H1 (cell line): ENCODE data around the gene UBE2E2. TPM values are rescaled to one million over a fixed set of nuclear protein-coding genes. Genes with fewer than 3 reads are reported as not detected.

Experiments used
- CTCF ChIA-PET: fragments of 300-600 bp; sonication (Branson Sonifier 250); formaldehyde crosslinking; loops from one replicate; lab custom pipeline; 2021; ENCODE audit not compliant: partially characterized antibody; lab: Charles Lee
- POLR2A ChIA-PET: fragments of 300-600 bp; sonication (Branson Sonifier 250); formaldehyde crosslinking; loops from one replicate; lab custom pipeline; 2021; ENCODE audit warnings: inconsistent platforms; ENCODE audit not compliant: partially characterized antibody; lab: Charles Lee
- DNase-seq, 2 experiments: peaks; one replicate each; pipeline versions ENCODE4 v3.0.0 to v3.0.0-alpha.2; 2010 to 2022; ENCODE audit warnings: low spot score in 2 of 2, low read depth in 1 of 2, mixed read lengths in 1 of 2
- FAIRE-seq: peaks from 2 replicates; lab custom pipeline; 2011; peaks lifted over from hg19 to GRCh38; lab: Jason Lieb, UNC
- H2AFZ ChIP-seq: 2 replicates; pipeline ENCODE4 v1.8.1; 2012; ENCODE audit warnings: low read length, inconsistent platforms
- H2AK5ac ChIP-seq: 2 replicates; pipeline ENCODE4 v1.6.1; 2013; ENCODE audit warnings: low read depth, low read length
- H2BK120ac ChIP-seq: replicated peaks from 2 replicates; pipeline ENCODE3; 2013; ENCODE audit warnings: low read depth, low read length, inconsistent platforms
- H2BK12ac ChIP-seq: 2 replicates; pipeline ENCODE4 v1.6.1; 2013; ENCODE audit warnings: low read depth, low read length
- H2BK15ac ChIP-seq: 2 replicates; pipeline ENCODE4 v1.6.1; 2013; ENCODE audit warnings: low read length
- H2BK20ac ChIP-seq: 2 replicates; pipeline ENCODE4 v1.6.1; 2013; ENCODE audit warnings: low read length
- H2BK5ac ChIP-seq: 2 replicates; pipeline ENCODE4 v1.6.1; 2013; ENCODE audit warnings: low read depth, low read length
- H3K14ac ChIP-seq: 2 replicates; pipeline ENCODE4 v1.6.1; 2013; ENCODE audit warnings: inconsistent platforms; ENCODE audit not compliant: insufficient read length
- H3K18ac ChIP-seq: 2 replicates; pipeline ENCODE4 v1.6.1; 2013; ENCODE audit warnings: low read length; ENCODE audit errors: extremely low read depth
- H3K23ac ChIP-seq: 2 replicates; pipeline ENCODE4 v1.6.1; 2013; ENCODE audit warnings: inconsistent platforms; ENCODE audit not compliant: insufficient read length
- H3K23me2 ChIP-seq: 2 replicates; pipeline ENCODE4 v1.6.1; 2013; ENCODE audit warnings: low read depth, low read length
- H3K27ac ChIP-seq: 2 replicates; pipeline ENCODE4 v1.6.1; 2011; ENCODE audit warnings: low read depth, low read length, inconsistent platforms
- H3K27me3 ChIP-seq, 4 experiments: replicated peaks in 1 of 4; 1 replicate in 1 of 4; 2 replicates in 3 of 4; pipeline versions ENCODE4 v1.6.1 to v1.8.1; 2011 to 2013; ENCODE audit warnings: low read length in 3 of 4, mild to moderate bottlenecking in 3 of 4, inconsistent platforms in 2 of 4, mixed read lengths in 2 of 4, moderate library complexity in 1 of 4; ENCODE audit not compliant: control insufficient read depth in 3 of 4, insufficient read depth in 3 of 4; ENCODE audit errors: extremely low read depth in 1 of 4
- H3K36me3 ChIP-seq, 4 experiments: 2 replicates each; pipeline versions ENCODE4 v1.6.1 to v1.8.1; 2011 to 2013; ENCODE audit warnings: mild to moderate bottlenecking in 4 of 4, low read length in 3 of 4, moderate library complexity in 2 of 4, control low read depth in 1 of 4, inconsistent platforms in 1 of 4; ENCODE audit not compliant: insufficient read depth in 4 of 4, control insufficient read depth in 2 of 4
- H3K4ac ChIP-seq: replicated peaks from 2 replicates; pipeline ENCODE3; 2013; ENCODE audit warnings: low read length, low read depth, mixed read lengths, inconsistent platforms; ENCODE audit not compliant: insufficient read length
- H3K4me1 ChIP-seq, 4 experiments: replicated peaks in 1 of 4; 1 replicate in 1 of 4; 2 replicates in 3 of 4; pipeline versions ENCODE4 v1.6.1 to v1.8.1; 2011 to 2013; ENCODE audit warnings: low read length in 3 of 4, inconsistent platforms in 2 of 4, mixed read lengths in 1 of 4; ENCODE audit not compliant: insufficient read depth in 4 of 4, control insufficient read depth in 3 of 4
- H3K4me2 ChIP-seq, 2 experiments: 2 replicates each; pipeline versions ENCODE4 v1.6.1 to v1.8.1; 2011 to 2013; ENCODE audit warnings: low read depth in 2 of 2, low read length in 2 of 2, control low read depth in 1 of 2, inconsistent platforms in 1 of 2, mild to moderate bottlenecking in 1 of 2; ENCODE audit not compliant: insufficient read depth in 1 of 2
- H3K4me3 ChIP-seq, 4 experiments: fragments of 200-600, 300-600 bp in 1 of 4; sonication (generic), shearing (Covaris generic), sonication (Bioruptor Twin) in 1 of 4; 2 replicates each; pipeline versions ENCODE4 v1.5.1 to v1.8.1; 2011 to 2016; ENCODE audit warnings: low read length in 4 of 4, low read depth in 3 of 4, control low read depth in 2 of 4, inconsistent platforms in 2 of 4, mild to moderate bottlenecking in 2 of 4, mixed read lengths in 1 of 4, moderate library complexity in 1 of 4; ENCODE audit not compliant: insufficient read depth in 2 of 4; ENCODE audit errors: extremely low read depth in 1 of 4
- H3K56ac ChIP-seq: replicated peaks from 2 replicates; pipeline ENCODE3; 2013; ENCODE audit warnings: low read depth, mild to moderate bottlenecking, mixed read lengths, low read length, inconsistent platforms; ENCODE audit not compliant: insufficient read length
- H3K79me1 ChIP-seq: 2 replicates; pipeline ENCODE4 v1.6.1; 2013; ENCODE audit warnings: low read depth, low read length, control low read depth
- H3K79me2 ChIP-seq, 2 experiments: 2 replicates each; pipeline versions ENCODE4 v1.6.1 to v1.8.1; 2012 to 2013; ENCODE audit warnings: low read length in 2 of 2, mild to moderate bottlenecking in 2 of 2, inconsistent platforms in 1 of 2; ENCODE audit not compliant: insufficient read depth in 2 of 2, control insufficient read depth in 1 of 2
- H3K9ac ChIP-seq, 4 experiments: replicated peaks in 1 of 4; 1 replicate in 1 of 4; 2 replicates in 3 of 4; pipeline versions ENCODE4 v1.6.1 to v1.8.1; 2011 to 2013; ENCODE audit warnings: low read depth in 3 of 4, low read length in 3 of 4, control low read depth in 2 of 4, mild to moderate bottlenecking in 2 of 4, moderate library complexity in 2 of 4, inconsistent platforms in 1 of 4; ENCODE audit errors: extremely low read depth in 1 of 4
- H3K9me3 ChIP-seq, 2 experiments: 2 replicates each; pipeline versions ENCODE4 v1.6.1 to v1.8.1; 2012 to 2013; ENCODE audit warnings: mild to moderate bottlenecking in 2 of 2, moderate library complexity in 2 of 2, control low read depth in 1 of 2, inconsistent platforms in 1 of 2, low read depth in 1 of 2, low read length in 1 of 2, mixed read lengths in 1 of 2; ENCODE audit not compliant: insufficient read depth in 2 of 2
- H4K20me1 ChIP-seq, 2 experiments: replicated peaks in 1 of 2; 2 replicates each; pipeline versions ENCODE3 to v1.8.1; 2011 to 2013; ENCODE audit warnings: inconsistent platforms in 2 of 2, low read length in 2 of 2, mild to moderate bottlenecking in 1 of 2; ENCODE audit not compliant: insufficient read depth in 2 of 2, control insufficient read depth in 1 of 2
- H4K5ac ChIP-seq: 2 replicates; pipeline ENCODE4 v1.6.1; 2013; ENCODE audit warnings: low read length, low read depth, mixed read lengths, inconsistent platforms; ENCODE audit not compliant: insufficient read length
- H4K8ac ChIP-seq: 2 replicates; pipeline ENCODE4 v1.8.0; 2013; ENCODE audit warnings: mild to moderate bottlenecking, moderate library complexity, low read length, inconsistent platforms; ENCODE audit not compliant: insufficient read depth; ENCODE audit errors: extremely low read depth
- H4K91ac ChIP-seq: replicated peaks from 2 replicates; pipeline ENCODE3; 2013; ENCODE audit warnings: low read length, mixed read lengths, inconsistent platforms; ENCODE audit not compliant: insufficient read length
- CBX8 ChIP-seq: fragments of 300-800, 300-1000 bp; sonication (generic); IDR thresholded peaks from 2 replicates; pipeline ENCODE4 v1.7.1; 2016; ENCODE audit warnings: low read depth, low read length, borderline replicate concordance
- CTCF ChIP-seq, 3 experiments: IDR thresholded peaks; 1 replicate in 2 of 3; 2 replicates in 1 of 3; pipeline versions ENCODE4 v1.5.1 to v1.6.1; 2011; ENCODE audit warnings: low read length in 3 of 3, mild to moderate bottlenecking in 3 of 3, inconsistent platforms in 2 of 3, low read depth in 1 of 3, moderate library complexity in 1 of 3; ENCODE audit not compliant: insufficient read depth in 1 of 3; ENCODE audit errors: control extremely low read depth in 1 of 3
- EP300 ChIP-seq, 2 experiments: IDR thresholded peaks; 1 replicate in 1 of 2; 2 replicates in 1 of 2; pipeline ENCODE4 v1.6.1; 2011 to 2012; ENCODE audit warnings: low read depth in 2 of 2, low read length in 2 of 2, mild to moderate bottlenecking in 2 of 2, borderline replicate concordance in 1 of 2, inconsistent platforms in 1 of 2, moderate library complexity in 1 of 2
- KDM5A ChIP-seq: fragments of 200-600 bp; IDR thresholded peaks from 2 replicates; pipeline ENCODE4 v1.7.1; 2012; ENCODE audit warnings: mild to moderate bottlenecking, low read length, inconsistent platforms, mixed read lengths
- POLR2AphosphoS5 ChIP-seq: IDR thresholded peaks from 2 replicates; pipeline ENCODE4 v1.6.1; 2011; ENCODE audit warnings: low read depth, low read length
- SIX5 ChIP-seq: IDR thresholded peaks from 2 replicates; pipeline ENCODE4 v1.6.1; 2011; ENCODE audit warnings: mild to moderate bottlenecking, low read depth, low read length
- SP2 ChIP-seq: IDR thresholded peaks from 2 replicates; pipeline ENCODE4 v1.6.1; 2012; ENCODE audit warnings: mild to moderate bottlenecking, low read length, inconsistent platforms
- SP4 ChIP-seq: IDR thresholded peaks from 2 replicates; pipeline ENCODE4 v1.6.1; 2012; ENCODE audit warnings: low read length, inconsistent platforms
- SRF ChIP-seq: IDR thresholded peaks from 2 replicates; pipeline ENCODE4 v1.6.1; 2011; ENCODE audit warnings: mild to moderate bottlenecking, low read depth, low read length, moderate library complexity
- WGBS, 2 experiments: shearing (Covaris generic) in 1 of 2; methylation state at CpG; one replicate each; pipeline versions ENCODE4 v1.1.6 to v1.1.7; 2013 to 2015; ENCODE audit warnings: low lambda C conversion rate in 2 of 2, mixed read lengths in 2 of 2, inconsistent platforms in 1 of 2, low coverage in 1 of 2, missing lambda C conversion rate in 1 of 2; ENCODE audit not compliant: insufficient replicate concordance in 2 of 2, insufficient coverage in 1 of 2, insufficient read length in 1 of 2; ENCODE audit errors: extremely low coverage in 1 of 2, missing lambda C conversion rate in 1 of 2; 5-methylcytosine and 5-hydroxymethylcytosine counted together
- polyA plus RNA-seq, 7 experiments: library from polyadenylated mRNA; depleted of rRNA in 3 of 7; stranded (reverse) in 5 of 7; unstranded in 2 of 7; fragments of >200 nt in 5 of 7; fragments of 200-250 nt in 2 of 7; gene quantifications; 1 replicate in 5 of 7; 2 replicates in 1 of 7; 4 replicates in 1 of 7; pipeline versions ENCODE4 v1.2.1 to v1.2.3, GENCODE V29; 2011 to 2013; ENCODE audit warnings: missing spikeins in 2 of 7, mixed read lengths in 2 of 7
- total RNA-seq: library from RNA; stranded (reverse); fragmentation: NEBNext Ultra II Directional; extraction: Animal tissue kit (Norgen Biotek cat#: 25700); gene quantifications from 2 replicates; pipeline ENCODE4 v1.2.1, GENCODE V29; 2021

Gene UBE2E2
- total and polyA plus RNA-seq, 2 of the 8 experiments (the other 6 are each of a cell fraction or from before 2014, with no cell fraction given): 57.6 to 70.6 TPM

GRCh38 chr3:23161896-23162570, 41.1 kb upstream of the UBE2E2 start:
- Histone ChIP-seq H3K9ac (no peak overlapping the region), H4K5ac (no peak overlapping the region), H3K56ac (no peak overlapping the region), H4K8ac (no peak overlapping the region), H3K4me1 (peaks cover 0 to 4% (median 0%) of the 10 kb centered on the region in 4 experiments; a peak in 3 of 7 replicates), H3K36me3 (no peaks in the 10 kb centered on the region), H3K14ac (no peak overlapping the region), H2AK5ac (no peak overlapping the region), H4K91ac (no peak overlapping the region), H3K23ac (no peak overlapping the region), H2BK12ac (no peak overlapping the region), H3K18ac (no peak overlapping the region), H3K79me1 (no peaks in the 10 kb centered on the region), H3K4me3 (no peak overlapping the region), H4K20me1 (peaks cover 0 to 1% of the 10 kb centered on the region in 2 experiments), H3K4me2 (no peak overlapping the region), H3K9me3 (no peaks in the 10 kb centered on the region), H2BK5ac (no peak overlapping the region), H2BK120ac (no peak overlapping the region), H3K27me3 (no peaks in the 10 kb centered on the region), H2BK20ac (no peak overlapping the region), H2BK15ac (no peak overlapping the region), H3K79me2 (no peaks in the 10 kb centered on the region), H3K23me2 (no peaks in the 10 kb centered on the region), H3K4ac (no peak overlapping the region), H3K27ac (no peak overlapping the region), H2AFZ (no peak overlapping the region)
- ChIA-PET CTCF (interaction anchor here (0.9 kb wide), 1 partner anchor 821 kb away, joined by 3 read pairs; no protein-coding TSS in a partner anchor), POLR2A (interaction anchor here (0.8 kb wide), 1 partner anchor 67 kb away, joined by 3 read pairs; no protein-coding TSS in a partner anchor)
- FAIRE-seq (no peak), DNase-seq (no peak)
- no peak for TF ChIP-seq CTCF (IDR thresholded peaks at IDR 0.05; ENCODE audit: control extremely low read depth in 1 of 3, insufficient read depth in 1 of 3, low read depth in 1 of 3, low read length in 3 of 3)
- no peak for TF ChIP-seq KDM5A
- TF ChIP-seq EP300 (IDR thresholded peaks at IDR 0.05; ENCODE audit: borderline replicate concordance in 1 of 2, low read depth in 2 of 2, low read length in 2 of 2): no peak
- TF ChIP-seq SIX5: no peak
- TF ChIP-seq CBX8: no peak
- no peak for TF ChIP-seq SP4
- no peak for TF ChIP-seq SP2
- TF ChIP-seq POLR2AphosphoS5: no peak
- no peak for TF ChIP-seq SRF
- 74% methylated on average over 10 of the region's 10 CpGs; no CpG with 5 or more reads in 1 of the 2 experiments for WGBS, 2 experiments
